ENCODE data around the gene KIF13A.
"Not testable (repeated sequence)": the region's sequence is repeated elsewhere in the genome, so short reads cannot be mapped to it uniquely, and the experiment has no call there.

The KIF13A gene

DNA sequence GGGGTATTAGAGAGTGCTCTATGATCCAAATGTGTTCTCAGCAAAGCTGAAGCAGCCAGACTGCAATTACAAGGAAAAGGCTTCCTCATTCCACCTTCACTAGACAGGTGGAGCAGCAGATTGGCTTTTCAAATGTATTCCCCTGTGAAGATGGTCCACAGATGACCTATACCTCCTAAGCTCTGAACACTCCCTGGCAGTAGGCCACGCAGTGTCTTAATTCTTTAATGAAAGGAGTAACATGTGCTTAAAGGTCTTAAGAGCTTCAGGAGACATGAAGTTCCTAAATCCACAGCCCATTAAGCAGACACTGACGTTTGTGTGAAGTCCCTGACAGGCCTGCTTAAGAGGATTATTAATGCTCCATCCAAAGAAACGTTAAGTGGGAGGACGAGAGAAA is 141.8 kb downstream of the KIF13A start:
- TF ChIP-seq POLR2AphosphoS5 (IDR thresholded peaks at IDR 0.05; ENCODE audit: low read depth, low read length), result no peak
- no peak for TF ChIP-seq POLR2A (IDR thresholded peaks at IDR 0.05; ENCODE audit: low read depth, low read length)
- no peak for TF ChIP-seq TAF1 (IDR thresholded peaks at IDR 0.05; ENCODE audit: borderline replicate concordance, low read depth, low read length)
- no peak for FAIRE-seq
- DNase-seq (ENCODE audit: insufficient read length), result no peak

DNA sequence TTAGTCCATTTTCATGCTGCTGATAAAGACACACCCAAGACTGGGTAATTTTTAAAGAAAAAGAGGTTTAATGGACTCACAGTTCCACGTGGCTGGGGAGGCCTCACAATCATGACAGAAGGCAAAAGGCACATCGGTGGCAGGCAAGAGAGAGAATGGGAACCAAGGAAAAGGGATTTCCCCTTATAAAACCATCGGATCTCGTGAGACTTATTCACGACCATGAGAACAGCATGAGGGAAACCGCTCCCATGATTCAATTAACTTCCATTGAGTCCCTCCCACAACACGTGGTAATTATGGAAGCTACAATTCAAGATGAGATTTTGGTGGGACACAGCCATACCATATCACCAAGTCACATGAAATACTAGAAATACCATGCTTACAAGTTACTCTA is 142.5 kb downstream of the KIF13A start:
- DNase-seq (ENCODE audit: insufficient read length); FAIRE-seq: not testable (repeated sequence)

DNA sequence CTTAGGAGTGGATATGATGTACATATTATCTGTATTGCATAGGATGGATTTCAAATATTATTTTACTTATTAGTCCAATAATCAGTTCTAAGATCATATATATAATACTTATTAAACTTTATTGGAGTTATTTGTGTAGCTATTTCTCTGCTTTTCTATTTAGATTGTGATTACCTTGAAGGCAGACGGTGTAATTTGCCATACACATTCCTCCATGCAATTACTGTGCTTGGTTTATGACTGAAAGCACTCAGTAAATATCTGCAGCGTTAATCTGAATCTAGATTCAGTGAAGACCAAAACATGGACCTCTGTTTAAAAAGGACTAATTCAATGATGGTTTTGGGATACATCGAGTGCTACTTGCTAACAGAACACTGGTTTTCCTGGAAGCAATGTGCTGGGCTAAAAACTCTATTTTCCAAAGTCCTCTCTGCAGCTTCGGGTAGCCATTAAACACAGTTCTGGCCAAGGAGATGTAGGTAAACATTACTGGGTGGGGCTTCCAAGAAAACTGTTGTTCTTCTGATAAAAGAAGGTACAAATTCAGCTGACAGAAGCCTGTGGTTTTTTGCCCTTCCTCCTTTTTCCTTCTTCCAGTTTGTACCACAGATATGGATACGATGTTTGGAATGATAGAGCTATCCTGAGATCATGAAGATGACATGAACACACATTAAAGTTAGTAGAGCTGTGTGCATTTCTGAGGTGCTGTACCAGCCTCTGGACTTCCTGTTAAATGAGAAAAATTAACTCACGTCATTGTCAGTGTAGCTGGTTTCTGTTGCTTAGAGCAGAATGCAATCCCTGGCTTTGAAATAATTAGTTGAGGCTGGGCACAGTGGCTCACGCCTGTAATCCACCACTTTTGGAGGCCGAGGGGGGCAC is 144.3 kb downstream of the KIF13A start:
- FAIRE-seq (no peak), DNase-seq (ENCODE audit: insufficient read length) (no peak)
- TF ChIP-seq TAF1 (IDR thresholded peaks at IDR 0.05; ENCODE audit: borderline replicate concordance, low read depth, low read length) (no peak), POLR2AphosphoS5 (IDR thresholded peaks at IDR 0.05; ENCODE audit: low read depth, low read length) (no peak), POLR2A (IDR thresholded peaks at IDR 0.05; ENCODE audit: low read depth, low read length) (no peak)

DNA sequence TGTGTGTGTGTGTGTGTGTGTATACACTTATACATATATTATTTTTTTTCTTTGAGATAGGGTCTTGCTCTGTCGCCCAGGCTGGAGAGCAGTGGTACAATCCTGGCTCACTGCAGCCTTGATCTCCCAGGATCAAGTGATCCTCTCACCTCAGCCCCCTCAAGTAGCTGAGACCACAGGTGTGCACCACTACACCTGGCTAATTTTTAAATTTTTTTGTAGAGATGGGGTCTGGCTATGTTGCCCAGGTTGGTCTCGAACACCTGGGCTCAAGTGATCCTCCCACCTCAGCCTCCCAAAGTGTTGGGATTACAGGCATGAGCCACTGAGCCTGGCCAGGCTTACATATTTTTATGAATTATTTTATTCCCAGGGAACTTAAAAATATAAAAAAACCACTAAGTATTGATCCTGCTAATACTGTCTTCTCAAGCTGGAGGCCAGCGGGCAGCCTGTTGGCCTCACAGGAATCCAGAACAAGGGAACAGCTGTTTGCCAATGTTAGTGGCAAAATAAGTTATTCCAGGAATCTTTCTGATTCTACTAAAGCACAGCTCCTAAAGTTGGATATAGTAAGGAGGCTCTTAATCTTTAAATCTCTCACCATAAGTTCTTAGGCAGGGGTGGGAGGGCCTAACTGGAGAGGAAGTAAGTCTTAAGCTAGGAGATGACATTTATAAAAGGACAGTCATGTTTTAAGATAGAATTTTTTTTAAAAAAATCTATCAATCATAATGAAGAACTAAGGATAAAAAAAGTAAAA is 145.2 kb downstream of the KIF13A start:
- FAIRE-seq, result no peak
- no peak for DNase-seq (ENCODE audit: insufficient read length)
- TF ChIP-seq POLR2A (IDR thresholded peaks at IDR 0.05; ENCODE audit: low read depth, low read length) (no peak), TAF1 (IDR thresholded peaks at IDR 0.05; ENCODE audit: borderline replicate concordance, low read depth, low read length) (no peak), POLR2AphosphoS5 (IDR thresholded peaks at IDR 0.05; ENCODE audit: low read depth, low read length) (no peak)

DNA sequence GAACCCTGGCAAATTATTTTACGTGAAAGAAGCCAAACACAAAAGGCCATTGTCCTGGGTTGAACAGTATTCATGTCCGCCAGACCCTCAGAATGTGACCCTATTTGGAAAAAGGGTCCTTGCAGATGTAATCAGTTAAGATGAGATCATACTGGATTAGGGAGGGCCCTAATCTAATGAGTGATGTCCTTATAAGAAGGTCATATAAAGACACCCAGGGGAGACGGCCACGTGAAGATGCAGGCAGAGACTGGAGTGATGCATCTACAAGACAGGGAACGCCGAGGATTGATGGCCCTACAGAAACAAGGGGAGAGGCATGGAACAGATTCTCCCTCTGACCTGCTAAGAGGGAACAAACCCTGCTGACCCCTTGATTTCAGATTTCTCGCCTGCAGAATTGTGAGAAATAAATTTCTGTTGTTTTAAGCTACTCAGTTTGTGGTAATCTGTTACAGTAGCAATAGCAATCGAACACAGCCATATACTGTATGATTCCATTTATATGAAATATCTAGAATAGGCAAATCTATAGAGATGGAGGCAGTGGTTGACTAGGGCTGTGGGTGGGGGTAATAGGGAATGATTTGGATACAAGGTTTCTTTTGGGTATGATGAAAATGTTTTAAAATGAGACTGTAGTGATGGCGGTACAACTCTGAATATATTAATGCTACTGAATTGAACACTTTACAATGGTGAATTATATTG is 147.8 kb downstream of the KIF13A start:
- FAIRE-seq, result no peak
- no peak for TF ChIP-seq POLR2A (IDR thresholded peaks at IDR 0.05; ENCODE audit: low read depth, low read length)
- TF ChIP-seq POLR2AphosphoS5 (IDR thresholded peaks at IDR 0.05; ENCODE audit: low read depth, low read length), result no peak
- TF ChIP-seq TAF1 (IDR thresholded peaks at IDR 0.05; ENCODE audit: borderline replicate concordance, low read depth, low read length), result no peak
- DNase-seq (ENCODE audit: insufficient read length), result no peak

DNA sequence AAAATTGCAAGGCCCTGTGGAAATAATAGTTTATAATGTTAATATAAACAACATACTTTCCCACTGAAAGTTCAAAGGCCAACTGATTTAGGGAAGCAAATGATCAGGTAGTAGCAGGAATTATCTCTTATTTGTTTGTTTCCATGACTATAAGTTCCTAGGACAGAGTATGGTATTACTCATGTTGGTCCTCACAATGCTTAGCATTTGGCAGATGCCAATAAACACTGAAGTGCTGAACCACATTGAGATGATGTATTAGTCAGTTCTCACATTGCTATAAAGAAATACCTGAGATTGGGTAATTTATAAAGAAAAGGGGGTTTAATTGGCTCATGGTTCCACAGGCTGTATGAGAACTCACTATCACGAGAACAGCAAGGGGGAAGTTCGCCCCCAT is 151.1 kb downstream of the KIF13A start:
- TF ChIP-seq POLR2A (IDR thresholded peaks at IDR 0.05; ENCODE audit: low read depth, low read length) (no peak), POLR2AphosphoS5 (IDR thresholded peaks at IDR 0.05; ENCODE audit: low read depth, low read length) (no peak), TAF1 (IDR thresholded peaks at IDR 0.05; ENCODE audit: borderline replicate concordance, low read depth, low read length) (no peak)
- FAIRE-seq (no peak), DNase-seq (ENCODE audit: insufficient read length) (no peak)

DNA sequence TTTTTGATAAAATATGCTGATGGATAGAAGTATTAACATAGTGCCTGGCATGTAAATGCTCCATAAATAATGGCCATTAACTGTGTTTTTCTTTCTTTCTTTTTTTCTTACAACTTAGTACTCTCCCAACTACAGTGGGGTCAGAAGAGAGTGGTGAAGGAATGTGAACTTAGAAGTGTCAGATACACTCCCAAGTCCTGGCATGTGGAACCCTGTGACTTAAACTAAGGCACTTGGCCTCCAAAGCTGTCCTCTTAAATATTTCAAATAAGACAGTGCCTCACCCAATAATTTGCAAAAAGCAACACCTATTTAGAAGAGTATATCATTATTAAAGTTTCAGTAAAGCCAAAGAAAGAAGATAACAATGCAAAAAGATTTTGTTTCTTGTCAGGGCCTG is 151.7 kb downstream of the KIF13A start:
- DNase-seq (ENCODE audit: insufficient read length) (no peak), FAIRE-seq (no peak)
- no peak for TF ChIP-seq POLR2A (IDR thresholded peaks at IDR 0.05; ENCODE audit: low read depth, low read length)
- TF ChIP-seq TAF1 (IDR thresholded peaks at IDR 0.05; ENCODE audit: borderline replicate concordance, low read depth, low read length), result no peak
- no peak for TF ChIP-seq POLR2AphosphoS5 (IDR thresholded peaks at IDR 0.05; ENCODE audit: low read depth, low read length)

DNA sequence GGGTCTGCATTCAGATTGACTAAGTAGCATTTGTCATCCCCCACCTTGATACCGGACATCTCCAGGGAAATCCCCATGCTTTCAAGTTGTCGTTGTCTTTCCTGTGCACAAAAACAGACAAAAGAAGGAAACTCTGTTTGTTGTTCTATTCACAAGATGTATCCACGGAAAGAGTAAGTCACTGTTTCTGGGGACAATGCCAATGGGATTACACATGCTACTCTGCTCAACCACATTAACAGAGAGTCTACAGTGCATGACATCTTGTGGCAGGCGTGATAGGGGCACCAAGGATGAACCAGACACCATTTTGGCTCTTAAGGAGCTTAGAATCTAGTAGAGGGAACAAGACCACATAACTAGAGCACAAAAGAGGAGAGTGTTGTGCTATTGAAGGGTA is 156.3 kb downstream of the KIF13A start:
- FAIRE-seq, result no peak
- no peak for DNase-seq (ENCODE audit: insufficient read length)
- TF ChIP-seq TAF1 (IDR thresholded peaks at IDR 0.05; ENCODE audit: borderline replicate concordance, low read depth, low read length) (no peak), POLR2A (IDR thresholded peaks at IDR 0.05; ENCODE audit: low read depth, low read length) (no peak), POLR2AphosphoS5 (IDR thresholded peaks at IDR 0.05; ENCODE audit: low read depth, low read length) (no peak)

DNA sequence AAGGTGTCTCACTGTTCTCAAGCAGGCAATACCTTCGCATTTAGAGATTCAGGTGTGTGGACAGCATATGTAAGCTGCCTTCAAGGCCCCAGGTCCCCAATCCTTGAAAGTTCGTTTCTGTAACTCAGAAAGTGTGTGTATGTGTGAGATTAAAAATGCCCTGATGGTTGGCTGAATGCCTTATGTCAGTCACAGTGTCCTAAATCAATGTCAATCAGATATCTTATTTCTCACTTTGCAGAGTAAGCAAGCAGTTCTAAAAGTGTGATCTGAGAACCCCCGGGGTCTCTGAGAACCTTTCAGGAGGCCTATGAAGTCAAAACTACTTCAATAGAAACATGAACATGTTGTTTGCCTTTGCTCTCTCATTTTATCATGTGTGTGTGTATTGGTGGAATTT is 157.5 kb downstream of the KIF13A start:
- FAIRE-seq (no peak), DNase-seq (ENCODE audit: insufficient read length) (no peak)
- TF ChIP-seq POLR2A (IDR thresholded peaks at IDR 0.05; ENCODE audit: low read depth, low read length) (no peak), TAF1 (IDR thresholded peaks at IDR 0.05; ENCODE audit: borderline replicate concordance, low read depth, low read length) (no peak), POLR2AphosphoS5 (IDR thresholded peaks at IDR 0.05; ENCODE audit: low read depth, low read length) (no peak)

DNA sequence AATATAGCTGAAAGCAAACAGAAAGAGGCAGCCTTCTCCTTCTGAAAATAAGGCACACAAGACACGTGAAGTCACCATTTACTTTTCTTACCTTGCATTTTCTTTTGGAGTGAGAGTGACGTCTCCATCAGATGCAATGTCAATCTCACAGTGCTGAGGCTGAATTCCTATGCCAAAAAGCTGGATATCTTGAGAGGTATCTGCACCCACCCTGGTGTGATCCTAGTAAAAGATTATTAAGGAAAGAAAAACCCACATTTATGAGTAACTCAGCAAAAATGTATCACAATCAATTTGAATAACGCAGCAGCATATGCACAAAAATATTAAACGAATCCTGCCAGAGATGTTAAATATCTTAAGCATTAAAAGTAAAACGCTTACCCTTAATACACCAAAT is 159.3 kb downstream of the KIF13A start:
- FAIRE-seq (no peak), DNase-seq (ENCODE audit: insufficient read length) (no peak)
- TF ChIP-seq POLR2A (IDR thresholded peaks at IDR 0.05; ENCODE audit: low read depth, low read length) (no peak), TAF1 (IDR thresholded peaks at IDR 0.05; ENCODE audit: borderline replicate concordance, low read depth, low read length) (no peak)

DNA sequence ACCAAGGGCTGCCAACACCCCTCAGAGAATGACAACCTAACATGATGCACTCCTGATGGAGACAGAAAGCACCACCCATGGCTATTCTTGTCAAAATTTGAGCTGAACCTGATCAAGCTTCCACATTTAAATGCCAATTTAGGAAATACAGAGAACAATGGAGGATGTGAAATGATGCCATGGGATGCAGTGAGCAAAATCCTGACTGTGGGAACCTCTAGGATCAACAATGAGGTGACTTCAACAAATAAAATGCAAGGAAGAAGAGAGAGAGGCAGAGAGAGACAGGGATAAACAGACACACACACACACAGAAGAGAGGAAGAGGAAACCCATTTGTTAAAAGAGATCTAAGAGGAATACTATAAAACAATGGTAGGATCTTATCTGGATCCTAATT is 161.1 kb downstream of the KIF13A start:
- DNase-seq (ENCODE audit: insufficient read length), result no peak
- no peak for TF ChIP-seq POLR2AphosphoS5 (IDR thresholded peaks at IDR 0.05; ENCODE audit: low read depth, low read length)
- TF ChIP-seq TAF1 (IDR thresholded peaks at IDR 0.05; ENCODE audit: borderline replicate concordance, low read depth, low read length), result no peak
- no peak for FAIRE-seq

Measured in GM12892 (cell line).